H54 (cell line): ENCODE data around the gene FAM50A.

Experiments
- DNase-seq: peaks from one replicate; pipeline ENCODE4 v3.0.0; 2011; ENCODE audit warnings: low spot score, mixed read lengths; ENCODE audit not compliant: insufficient read length
- FAIRE-seq: peaks from 3 replicates; lab custom pipeline; 2011; peaks lifted over from hg19 to GRCh38; lab: Jason Lieb, UNC
- POLR2A ChIP-seq: IDR thresholded peaks from 2 replicates; pipeline ENCODE4 v1.6.1; 2011; ENCODE audit warnings: low read depth, mild to moderate bottlenecking, low read length

The FAM50A gene

GRCh38 chrX:154458116-154458953, 14.4 kb downstream of the FAM50A start, which contains the start of gene PLXNA3:
TSS of gene PLXNA3 (plus strand) at chrX:154458281. CDS start at chrX:154460184, 1,903 bp downstream.
- FAIRE-seq, result no peak
- peak; percentile 87 for TF ChIP-seq POLR2A
- DNase-seq, result peak; percentile 62

DNA sequence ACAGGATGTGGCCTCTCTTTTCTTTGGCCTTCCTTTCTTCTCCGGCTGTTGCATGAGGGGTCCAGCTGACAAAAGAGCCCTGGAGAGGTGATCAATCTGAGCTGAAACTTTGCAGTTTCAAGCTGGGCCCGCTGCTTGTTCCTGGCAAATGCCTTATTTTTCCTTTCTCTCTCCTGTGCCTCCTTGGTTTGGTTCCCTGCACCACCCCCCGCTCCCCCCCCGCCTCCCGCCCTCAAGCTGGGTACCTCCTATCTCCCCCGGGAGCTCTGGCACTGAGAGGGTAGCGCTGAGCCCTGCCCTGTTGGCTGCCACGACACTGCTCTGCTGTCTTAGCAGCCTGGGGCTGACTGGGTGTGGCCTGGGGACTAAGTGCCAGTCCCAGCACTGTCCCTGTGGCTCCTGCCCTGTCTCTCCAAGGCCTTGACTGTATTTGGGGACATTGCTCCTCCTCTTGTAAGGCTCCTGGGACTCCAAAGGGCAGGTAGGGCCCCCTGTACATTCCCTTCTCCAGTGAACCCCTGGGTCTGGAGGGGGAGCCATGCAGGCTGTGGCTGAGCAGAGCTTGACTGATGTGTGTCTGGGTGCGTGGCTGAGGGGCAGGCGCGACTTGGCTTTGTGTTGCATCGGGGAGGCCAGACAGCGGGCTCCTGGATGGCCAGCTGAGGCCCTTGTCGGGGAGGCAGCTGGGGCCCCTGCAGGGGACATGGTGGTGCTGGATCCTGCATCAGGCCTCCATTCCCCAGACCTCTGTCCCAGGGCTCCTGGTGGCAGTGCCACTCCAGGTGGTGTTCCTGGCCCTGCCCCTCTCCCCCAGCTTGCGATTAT, 15.2 kb downstream of the FAM50A start:
- DNase-seq (peak; percentile 65), FAIRE-seq (no peak)
- TF ChIP-seq POLR2A, result 0 out of 2 replicates have a peak, but pooled peaks have one; percentile 6

DNA sequence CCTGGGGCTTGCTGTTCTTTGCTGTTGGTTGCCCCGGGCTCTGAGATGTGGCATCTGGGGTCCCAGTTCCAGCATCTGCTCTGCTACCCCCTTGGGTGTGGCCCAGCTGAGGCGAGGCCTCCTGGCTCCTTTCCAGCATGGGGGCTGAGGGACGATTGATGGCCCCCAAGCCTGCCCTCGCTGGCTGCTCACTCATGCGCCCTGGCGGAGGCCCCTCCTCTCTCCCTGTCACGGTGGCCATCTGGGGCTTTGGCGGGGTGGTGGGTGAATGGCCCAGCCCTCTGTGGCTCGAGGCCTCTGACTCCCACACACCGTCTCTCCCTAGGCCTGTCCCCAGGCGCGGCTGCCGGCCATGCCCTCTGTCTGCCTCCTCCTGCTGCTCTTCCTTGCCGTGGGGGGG, 15.9 kb downstream of the FAM50A start:
- no peak for TF ChIP-seq POLR2A
- DNase-seq, result no peak
- no peak for FAIRE-seq

DNA sequence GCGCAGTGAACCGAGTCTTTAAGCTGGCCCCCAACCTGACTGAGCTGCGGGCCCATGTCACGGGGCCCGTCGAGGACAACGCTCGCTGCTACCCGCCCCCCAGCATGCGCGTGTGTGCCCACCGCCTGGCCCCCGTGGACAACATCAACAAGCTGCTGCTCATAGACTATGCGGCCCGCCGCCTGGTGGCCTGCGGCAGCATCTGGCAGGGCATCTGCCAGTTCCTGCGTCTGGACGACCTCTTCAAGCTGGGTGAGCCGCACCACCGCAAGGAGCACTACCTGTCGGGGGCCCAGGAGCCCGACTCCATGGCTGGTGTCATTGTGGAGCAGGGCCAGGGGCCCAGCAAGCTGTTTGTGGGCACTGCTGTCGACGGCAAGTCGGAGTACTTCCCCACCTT, 16.4 kb downstream of the FAM50A start:
- FAIRE-seq, result no peak
- no peak for DNase-seq
- TF ChIP-seq POLR2A, result no peak

DNA sequence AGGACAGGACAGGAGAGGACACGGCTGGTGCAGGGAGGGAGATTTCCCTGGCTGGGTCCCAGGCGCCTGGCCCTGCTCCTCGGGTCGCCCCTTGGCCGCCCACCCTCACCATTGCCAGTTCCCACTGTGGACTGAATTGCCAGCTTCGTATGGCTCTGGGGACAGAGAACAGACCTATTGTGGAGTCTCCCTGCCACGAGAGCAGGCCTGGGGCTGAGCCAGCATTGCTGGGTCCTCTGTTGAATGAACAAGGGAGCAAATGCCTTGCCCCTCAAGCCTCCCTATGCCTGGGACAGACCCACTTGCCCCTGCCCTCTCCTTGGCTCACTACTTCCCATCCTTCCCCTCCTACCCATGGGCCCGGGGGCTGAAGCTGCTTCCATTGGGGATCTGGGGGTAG, 18.5 kb downstream of the FAM50A start:
- DNase-seq (no peak), FAIRE-seq (no peak)
- no peak for TF ChIP-seq POLR2A

DNA sequence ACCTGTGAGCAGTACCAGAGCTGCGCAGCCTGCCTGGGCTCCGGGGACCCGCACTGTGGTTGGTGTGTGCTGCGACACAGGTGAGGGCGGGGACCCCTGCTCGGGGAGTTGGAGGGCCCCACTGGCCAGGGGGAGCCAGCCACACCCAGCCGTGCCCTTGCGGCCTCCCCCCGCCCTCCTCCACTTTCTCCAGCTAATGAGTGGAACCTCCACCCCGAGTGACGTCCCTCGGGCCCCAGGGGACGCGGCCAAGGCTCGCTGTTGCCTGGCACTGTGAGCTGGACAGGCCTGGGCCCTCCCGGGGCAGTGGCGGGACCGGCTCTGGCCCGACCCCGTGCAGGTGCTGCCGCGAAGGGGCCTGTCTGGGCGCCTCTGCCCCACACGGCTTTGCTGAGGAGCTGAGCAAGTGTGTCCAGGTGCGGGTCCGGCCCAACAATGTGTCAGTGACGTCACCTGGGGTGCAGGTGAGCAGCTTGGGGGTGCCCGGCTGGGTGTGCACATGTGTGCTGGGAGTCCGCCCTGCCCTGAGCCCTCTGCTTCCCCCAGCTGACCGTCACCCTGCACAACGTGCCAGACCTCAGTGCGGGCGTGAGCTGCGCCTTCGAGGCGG, 19.8 kb downstream of the FAM50A start:
- DNase-seq (no peak), FAIRE-seq (no peak)
- TF ChIP-seq POLR2A, result no peak

GRCh38 chrX:154464806-154465365, 20.9 kb downstream of the FAM50A start:
- DNase-seq (no peak), FAIRE-seq (no peak)
- no peak for TF ChIP-seq POLR2A

- TF ChIP-seq POLR2A, result no peak
- DNase-seq, result no peak
- no peak for FAIRE-seq
These were observed 21.7 kb downstream of the FAM50A start for GRCh38 chrX:154465601-154466000.

GRCh38 chrX:154466036-154466435, 22.1 kb downstream of the FAM50A start:
- FAIRE-seq (no peak), DNase-seq (no peak)
- no peak for TF ChIP-seq POLR2A

GRCh38 chrX:154466907-154467306, 23.0 kb downstream of the FAM50A start:
- DNase-seq (no peak), FAIRE-seq (no peak)
- no peak for TF ChIP-seq POLR2A

DNA sequence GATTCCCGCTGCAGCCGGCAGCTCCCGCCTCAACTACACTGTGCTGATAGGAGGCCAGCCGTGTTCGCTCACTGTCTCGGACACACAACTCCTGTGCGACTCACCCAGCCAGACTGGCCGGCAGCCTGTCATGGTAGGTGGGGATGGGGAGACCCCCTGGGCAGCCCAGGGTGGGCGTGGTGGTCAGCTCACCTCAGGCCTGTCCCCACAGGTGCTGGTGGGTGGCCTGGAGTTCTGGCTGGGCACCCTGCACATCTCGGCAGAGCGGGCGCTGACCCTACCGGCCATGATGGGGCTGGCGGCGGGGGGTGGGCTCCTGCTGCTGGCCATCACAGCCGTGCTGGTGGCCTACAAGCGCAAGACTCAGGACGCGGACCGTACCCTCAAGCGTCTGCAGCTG, 23.6 kb downstream of the FAM50A start:
- no peak for DNase-seq
- FAIRE-seq, result no peak
- TF ChIP-seq POLR2A, result no peak

DNA sequence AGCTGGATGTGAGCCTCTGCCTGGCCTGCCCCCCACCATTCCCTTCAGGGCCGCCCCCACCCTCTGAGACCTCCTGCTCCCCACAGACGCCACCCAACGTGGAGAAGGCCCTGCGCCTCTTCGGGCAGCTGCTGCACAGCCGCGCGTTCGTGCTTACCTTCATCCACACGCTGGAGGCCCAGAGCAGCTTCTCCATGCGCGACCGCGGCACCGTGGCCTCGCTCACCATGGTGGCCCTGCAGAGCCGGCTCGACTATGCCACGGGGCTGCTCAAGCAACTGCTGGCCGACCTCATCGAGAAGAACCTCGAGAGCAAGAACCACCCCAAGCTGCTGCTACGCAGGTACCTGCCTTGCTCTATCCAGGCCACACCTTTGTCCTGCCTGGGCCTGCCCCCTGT, 24.3 kb downstream of the FAM50A start:
- FAIRE-seq, result no peak
- DNase-seq, result no peak
- TF ChIP-seq POLR2A, result no peak

DNA sequence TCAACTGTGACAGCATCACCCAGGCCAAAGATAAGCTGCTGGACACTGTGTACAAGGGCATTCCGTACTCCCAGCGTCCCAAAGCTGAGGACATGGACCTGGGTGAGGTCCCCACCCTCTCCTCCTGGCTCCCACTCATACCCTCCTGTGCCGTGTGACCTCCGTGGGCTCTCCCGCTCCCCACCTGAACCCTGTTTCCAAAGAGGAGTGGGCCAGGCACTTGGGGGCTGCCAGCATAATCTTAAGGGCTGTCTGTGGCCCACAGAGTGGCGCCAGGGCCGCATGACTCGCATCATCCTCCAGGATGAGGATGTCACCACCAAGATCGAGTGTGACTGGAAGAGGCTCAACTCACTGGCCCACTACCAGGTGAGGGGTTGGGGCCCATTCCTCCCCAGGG, 25.2 kb downstream of the FAM50A start:
- no peak for FAIRE-seq
- no peak for TF ChIP-seq POLR2A
- DNase-seq, result no peak

DNA sequence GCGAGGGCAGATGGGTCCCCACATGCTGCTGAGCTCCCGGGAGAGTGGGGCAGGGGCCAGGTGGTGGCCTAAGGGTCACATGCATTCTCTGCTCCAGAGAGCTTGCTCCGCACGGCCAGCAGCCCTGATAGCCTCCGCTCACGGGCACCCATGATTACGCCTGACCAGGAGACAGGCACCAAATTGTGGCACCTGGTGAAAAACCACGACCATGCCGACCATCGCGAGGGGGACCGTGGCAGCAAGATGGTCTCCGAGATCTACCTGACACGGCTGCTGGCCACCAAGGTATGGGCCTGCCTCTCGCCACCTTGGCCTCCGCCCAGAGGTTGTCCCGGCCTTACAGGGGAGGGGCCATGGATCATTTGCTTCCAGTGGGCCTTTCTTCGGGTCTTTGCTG, 25.9 kb downstream of the FAM50A start:
- DNase-seq (no peak), FAIRE-seq (no peak)
- TF ChIP-seq POLR2A, result no peak

DNA sequence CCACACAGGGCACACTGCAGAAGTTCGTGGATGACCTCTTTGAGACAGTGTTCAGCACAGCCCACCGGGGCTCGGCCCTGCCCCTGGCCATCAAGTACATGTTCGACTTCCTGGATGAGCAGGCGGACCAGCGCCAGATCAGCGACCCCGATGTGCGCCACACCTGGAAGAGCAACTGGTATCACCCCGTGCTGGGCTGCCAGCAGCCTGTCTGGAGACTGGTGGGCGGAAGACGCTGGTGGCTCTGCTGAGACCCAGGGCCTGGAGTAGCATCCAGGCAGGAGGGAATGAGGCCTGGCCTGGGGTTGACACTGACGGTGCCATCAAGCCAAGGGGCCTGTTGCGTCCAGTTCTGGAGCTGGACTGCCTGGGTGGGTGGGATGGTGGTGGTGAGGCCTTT, 26.5 kb downstream of the FAM50A start:
- TF ChIP-seq POLR2A, result no peak
- DNase-seq (no peak), FAIRE-seq (no peak)
